ENCODE data around the gene TMEM120A. TPM values are rescaled to one million over a fixed set of nuclear protein-coding genes. Genes with fewer than 3 reads are reported as not detected.

Gene TMEM120A
- total and polyA plus RNA-seq, 10 of the 15 experiments (the other 5 are each of a cell fraction or from before 2014, with no cell fraction given): 0.43 to 86.6 (median 18.5) TPM

GRCh38 chr7:76020031-76020714 lies 25.8 kb upstream of the TMEM120A start:
- H3K27me3 ChIP-seq (replicated peaks in 1 of 2; ENCODE audit: control insufficient read depth in 2 of 2, insufficient read depth in 2 of 2, low read length in 1 of 2): no peaks in the 10 kb centered on the region
- peak; percentile 34 for DNase-seq (ENCODE audit: low read depth, low spot score)
- WGBS (ENCODE audit: insufficient coverage, insufficient replicate concordance, low lambda C conversion rate, missing lambda C conversion rate): 38% methylated on average over 6 of the region's 6 CpGs
- H3K4me3 ChIP-seq: no peak overlapping the region
- ATAC-seq: peak; percentile 94
- intact Hi-C loops (cut with micrococcal nuclease; ENCODE audit: unreplicated experiment) (loop anchor here (1.0 to 5.0 kb wide), 2 partner anchors 103 to 154 kb away; partner anchors contain the start of gene POR), in situ Hi-C loops (cut with MboI) (loop anchor here (5.0 kb wide), 1 partner anchor 153 kb away; no protein-coding TSS in a partner anchor)
- H3K9ac ChIP-seq (ENCODE audit: control insufficient read depth, insufficient read depth, low read length): no peak overlapping the region; the same call in 1 of the 2 replicates
- no peaks in the 10 kb centered on the region for H3K9me3 ChIP-seq (replicated peaks; ENCODE audit: control insufficient read depth, insufficient read depth, low read length)
- no peaks in the 10 kb centered on the region for H4K20me1 ChIP-seq (ENCODE audit: control insufficient read depth, insufficient read depth)
- H3K27ac ChIP-seq (ENCODE audit: control insufficient read depth, insufficient read depth): peak overlapping the region; percentile 41
- ChIA-PET CTCF (interaction anchor here (0.6 to 7.7 kb wide), 43 partner anchors 9 to 1607 kb away, joined by 3 to 247 read pairs (median 4); partner anchors contain the start of genes MDH2, POR, RHBDD2 and STYXL1), RAD21 (ENCODE audit: unreplicated experiment) (interaction anchor here (0.7 to 6.4 kb wide), 21 partner anchors 11 to 974 kb away, joined by 3 to 115 read pairs (median 5); partner anchors contain the start of genes MDH2, RHBDD2 and STYXL1), SMC1A (ENCODE audit: uncharacterized antibody, unreplicated experiment) (interaction anchor here (0.6 to 3.0 kb wide), 23 partner anchors 10 to 1603 kb away, joined by 3 to 75 read pairs (median 4); no protein-coding TSS in a partner anchor), POLR2A (interaction anchor here (1.0 to 2.0 kb wide), 6 partner anchors 10 to 154 kb away, joined by 3 to 9 read pairs (median 4); partner anchors contain the start of genes MDH2, STYXL1 and TMEM120A)
- BruUV-seq (replicated peaks): no TSS peak
- peak overlapping the region; percentile 41; the same call in 1 of the 2 replicates for H2AFZ ChIP-seq (ENCODE audit: control insufficient read depth, low read depth, low read length)
- H3K79me2 ChIP-seq (ENCODE audit: control insufficient read depth, insufficient read depth, low read length): no peaks in the 10 kb centered on the region
- H3K36me3 ChIP-seq (ENCODE audit: control insufficient read depth in 2 of 2, insufficient read depth in 2 of 2, low read length in 1 of 2): peaks cover 0 to 11% of the 10 kb centered on the region in 2 experiments; a peak in 2 of 4 replicates
- peak overlapping the region; percentile 31; the same call in 1 of the 2 replicates for H3K4me2 ChIP-seq (ENCODE audit: control insufficient read depth, insufficient read depth)
- peaks cover 10% of the 10 kb centered on the region; the same call in 1 of the 2 replicates for H3K4me1 ChIP-seq (ENCODE audit: control insufficient read depth, insufficient read depth, low read length)
- peak; percentile 72 for FAIRE-seq
- TF ChIP-seq PRDM15 (CRISPR knock-in tag; IDR thresholded peaks at IDR 0.05): no peak
- TF ChIP-seq, protein P1, sequence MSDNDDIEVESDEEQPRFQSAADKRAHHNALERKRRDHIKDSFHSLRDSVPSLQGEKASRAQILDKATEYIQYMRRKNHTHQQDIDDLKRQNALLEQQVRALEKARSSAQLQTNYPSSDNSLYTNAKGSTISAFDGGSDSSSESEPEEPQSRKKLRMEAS (IDR thresholded peaks at IDR 0.05; ENCODE audit: low read depth, low read length): no peak
- TF ChIP-seq CBX3 (IDR thresholded peaks at IDR 0.05; ENCODE audit: borderline replicate concordance, low read depth): no peak
- TF ChIP-seq RUNX3 (IDR thresholded peaks at IDR 0.05; ENCODE audit: low read length): peak; percentile 95
- TF ChIP-seq YY1 (IDR thresholded peaks at IDR 0.05; ENCODE audit: low read depth, low read length): peak; percentile 61; the same call in 1 of the 2 replicates
- TF ChIP-seq CTCF (IDR thresholded peaks at IDR 0.05 in 2 of 3, conservative IDR thresholded peaks at IDR 0.05 in 1 of 3; ENCODE audit: control insufficient read depth in 2 of 3, extremely low read depth in 1 of 3, insufficient read depth in 1 of 3, low read depth in 3 of 3, low read length in 3 of 3): peak; percentile 89 to 94 (median 92)
- TF ChIP-seq IRF4 (IDR thresholded peaks at IDR 0.05; ENCODE audit: low read depth, low read length): peak; percentile 39; the same call in 1 of the 2 replicates
- 0 out of 2 replicates have a peak, but pooled peaks have one; percentile 40 for TF ChIP-seq TCF12 (IDR thresholded peaks at IDR 0.05; ENCODE audit: low read depth, low read length)
- no peak for TF ChIP-seq TCF7 (IDR thresholded peaks at IDR 0.05; ENCODE audit: borderline replicate concordance)
- no peak for TF ChIP-seq SUPT20H (IDR thresholded peaks at IDR 0.05; ENCODE audit: borderline replicate concordance, control insufficient read depth, low read depth, low read length)
- TF ChIP-seq SMC3 (IDR thresholded peaks at IDR 0.05; ENCODE audit: borderline replicate concordance, low read length): peak; percentile 96
- TF ChIP-seq, protein P2, sequence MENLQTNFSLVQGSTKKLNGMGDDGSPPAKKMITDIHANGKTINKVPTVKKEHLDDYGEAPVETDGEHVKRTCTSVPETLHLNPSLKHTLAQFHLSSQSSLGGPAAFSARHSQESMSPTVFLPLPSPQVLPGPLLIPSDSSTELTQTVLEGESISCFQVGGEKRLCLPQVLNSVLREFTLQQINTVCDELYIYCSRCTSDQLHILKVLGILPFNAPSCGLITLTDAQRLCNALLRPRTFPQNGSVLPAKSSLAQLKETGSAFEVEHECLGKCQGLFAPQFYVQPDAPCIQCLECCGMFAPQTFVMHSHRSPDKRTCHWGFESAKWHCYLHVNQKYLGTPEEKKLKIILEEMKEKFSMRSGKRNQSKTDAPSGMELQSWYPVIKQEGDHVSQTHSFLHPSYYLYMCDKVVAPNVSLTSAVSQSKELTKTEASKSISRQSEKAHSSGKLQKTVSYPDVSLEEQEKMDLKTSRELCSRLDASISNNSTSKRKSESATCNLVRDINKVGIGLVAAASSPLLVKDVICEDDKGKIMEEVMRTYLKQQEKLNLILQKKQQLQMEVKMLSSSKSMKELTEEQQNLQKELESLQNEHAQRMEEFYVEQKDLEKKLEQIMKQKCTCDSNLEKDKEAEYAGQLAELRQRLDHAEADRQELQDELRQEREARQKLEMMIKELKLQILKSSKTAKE (IDR thresholded peaks at IDR 0.05; ENCODE audit: low read depth, poor library complexity, severe bottlenecking): peak; percentile 36

All from GM12878 (cell line).